Left ventricle myocardium inferior (tissue), 1 donor: Measurements from ENCODE around the gene PLA2G12A. TPM values are rescaled to one million over a fixed set of nuclear protein-coding genes. Genes with fewer than 3 reads are reported as not detected.

Source experiments
- DNase-seq: peaks from one replicate; pipeline ENCODE4 v3.0.0-alpha.2; 2020
- H3K27ac ChIP-seq: fragments of 200-600 bp; replicated peaks from 2 replicates; pipeline ENCODE4 v1.8.0; 2021
- H3K27me3 ChIP-seq: fragments of 200-600 bp; 2 replicates; pipeline ENCODE4 v1.8.0; 2021; ENCODE audit warnings: low read depth
- H3K36me3 ChIP-seq: fragments of 200-600 bp; 2 replicates; pipeline ENCODE4 v1.8.0; 2021
- H3K4me1 ChIP-seq: fragments of 200-600 bp; 2 replicates; pipeline ENCODE4 v1.8.0; 2021
- H3K4me3 ChIP-seq: fragments of 200-600 bp; 2 replicates; pipeline ENCODE4 v1.8.0; 2021; ENCODE audit warnings: mild to moderate bottlenecking, moderate library complexity
- H3K9me3 ChIP-seq: fragments of 200-600 bp; replicated peaks from 2 replicates; pipeline ENCODE4 v1.8.0; 2021
- intact Hi-C: fragments of 100-400 bp; cut with micrococcal nuclease; formaldehyde crosslinking; loops from one replicate; pipeline ENCODE4 v1.11.0; 2022
- total RNA-seq: library from RNA; stranded (reverse); fragmentation: NEBNext Ultra II Directional; extraction: Animal tissue kit (Norgen Biotek cat#: 25700); gene quantifications from one replicate; pipeline ENCODE4 v1.2.1, GENCODE V29; 2021
- TF ChIP-seq, protein P1 (sequence below): fragments of 200-600 bp; IDR thresholded peaks from 2 replicates; pipeline ENCODE4 v1.8.0; 2021; ENCODE audit warnings: antibody characterized with exemption, mild to moderate bottlenecking, borderline replicate concordance
- donor health status: DM: no; HTN: yes; CAD: no; lungs with severe emphysema.

Gene PLA2G12A
- total RNA-seq, 1 donor from 2014 or later = 64.7 TPM

DNA sequence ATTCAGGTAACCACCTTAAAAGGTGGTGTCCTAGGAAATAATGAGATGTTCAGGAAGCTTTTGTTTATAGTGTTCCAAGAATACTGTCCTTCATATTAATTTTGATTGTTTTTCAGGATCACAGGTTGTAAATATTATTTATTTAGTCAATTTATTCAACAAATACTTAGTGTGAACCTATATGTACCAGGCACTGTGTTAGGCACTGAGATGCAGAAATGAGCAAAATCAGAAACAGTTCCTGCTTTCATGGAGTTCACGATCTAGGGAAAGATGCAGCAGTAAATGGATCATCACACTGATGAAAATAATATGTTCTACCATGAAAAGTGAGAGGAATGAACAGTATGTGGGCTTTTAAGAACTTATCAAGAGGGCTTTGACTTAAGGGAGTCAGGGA, 18.2 kb upstream of the PLA2G12A start:
- intact Hi-C loops = no loop called here
- no peaks in the 10 kb centered on the region for H3K36me3 ChIP-seq
- H3K27ac ChIP-seq = no peak overlapping the region
- H3K4me3 ChIP-seq = no peak overlapping the region
- no peaks in the 10 kb centered on the region for H3K27me3 ChIP-seq
- no peak for DNase-seq
- no peaks in the 10 kb centered on the region for H3K9me3 ChIP-seq
- TF ChIP-seq, protein P1, sequence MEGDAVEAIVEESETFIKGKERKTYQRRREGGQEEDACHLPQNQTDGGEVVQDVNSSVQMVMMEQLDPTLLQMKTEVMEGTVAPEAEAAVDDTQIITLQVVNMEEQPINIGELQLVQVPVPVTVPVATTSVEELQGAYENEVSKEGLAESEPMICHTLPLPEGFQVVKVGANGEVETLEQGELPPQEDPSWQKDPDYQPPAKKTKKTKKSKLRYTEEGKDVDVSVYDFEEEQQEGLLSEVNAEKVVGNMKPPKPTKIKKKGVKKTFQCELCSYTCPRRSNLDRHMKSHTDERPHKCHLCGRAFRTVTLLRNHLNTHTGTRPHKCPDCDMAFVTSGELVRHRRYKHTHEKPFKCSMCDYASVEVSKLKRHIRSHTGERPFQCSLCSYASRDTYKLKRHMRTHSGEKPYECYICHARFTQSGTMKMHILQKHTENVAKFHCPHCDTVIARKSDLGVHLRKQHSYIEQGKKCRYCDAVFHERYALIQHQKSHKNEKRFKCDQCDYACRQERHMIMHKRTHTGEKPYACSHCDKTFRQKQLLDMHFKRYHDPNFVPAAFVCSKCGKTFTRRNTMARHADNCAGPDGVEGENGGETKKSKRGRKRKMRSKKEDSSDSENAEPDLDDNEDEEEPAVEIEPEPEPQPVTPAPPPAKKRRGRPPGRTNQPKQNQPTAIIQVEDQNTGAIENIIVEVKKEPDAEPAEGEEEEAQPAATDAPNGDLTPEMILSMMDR = no peak
- H3K4me1 ChIP-seq = no peaks in the 10 kb centered on the region

DNA sequence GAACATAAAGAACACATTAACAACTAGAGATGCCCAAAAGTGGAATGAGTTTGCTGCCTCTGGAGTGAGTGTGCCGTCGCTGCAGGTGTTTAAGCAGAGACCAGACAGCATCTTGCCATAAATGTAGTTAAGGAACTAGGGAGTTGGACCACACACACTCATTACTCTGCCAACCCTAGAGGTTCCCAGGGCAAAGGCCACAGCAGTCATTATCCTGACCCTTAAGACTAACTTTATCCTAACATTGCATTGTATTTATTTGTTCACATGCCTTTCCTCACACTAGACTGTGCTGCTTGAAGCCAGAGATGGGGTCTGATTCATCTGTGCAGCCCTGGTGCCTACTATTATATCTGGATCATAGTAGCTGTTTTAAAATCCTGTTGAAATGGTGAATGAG, 16.9 kb upstream of the PLA2G12A start:
- H3K9me3 ChIP-seq = no peaks in the 10 kb centered on the region
- H3K4me1 ChIP-seq = no peaks in the 10 kb centered on the region
- intact Hi-C loops = no loop called here
- H3K27ac ChIP-seq = no peak overlapping the region
- no peak for DNase-seq
- H3K4me3 ChIP-seq = no peak overlapping the region
- no peaks in the 10 kb centered on the region for H3K27me3 ChIP-seq
- peaks cover 5% of the 10 kb centered on the region for H3K36me3 ChIP-seq
- TF ChIP-seq, protein P1 = no peak

DNA sequence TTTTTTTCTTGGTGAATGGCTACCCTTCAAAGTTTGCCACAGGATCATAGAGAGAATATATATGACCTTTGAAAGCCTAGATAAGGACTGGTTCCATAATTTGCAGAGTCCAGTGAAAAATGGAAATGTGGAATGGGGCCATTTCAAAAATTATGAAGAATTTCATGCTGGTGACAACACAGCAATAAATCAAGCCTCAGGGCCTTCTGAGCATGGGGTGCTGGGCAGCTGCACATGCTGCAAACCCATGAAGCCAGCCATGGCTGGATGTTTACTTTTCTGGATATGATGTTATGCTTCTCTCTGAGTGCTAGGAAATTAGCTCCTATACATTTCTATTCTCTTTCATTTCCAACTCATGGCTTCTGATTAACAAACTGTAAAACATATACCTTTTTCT, 16.0 kb upstream of the PLA2G12A start:
- no peak for DNase-seq
- Histone ChIP-seq H3K4me1 (no peaks in the 10 kb centered on the region), H3K4me3 (no peak overlapping the region), H3K27me3 (no peaks in the 10 kb centered on the region), H3K27ac (no peak overlapping the region), H3K9me3 (no peaks in the 10 kb centered on the region), H3K36me3 (peaks cover 6% of the 10 kb centered on the region)
- TF ChIP-seq, protein P1 = no peak
- intact Hi-C loops = no loop called here

DNA sequence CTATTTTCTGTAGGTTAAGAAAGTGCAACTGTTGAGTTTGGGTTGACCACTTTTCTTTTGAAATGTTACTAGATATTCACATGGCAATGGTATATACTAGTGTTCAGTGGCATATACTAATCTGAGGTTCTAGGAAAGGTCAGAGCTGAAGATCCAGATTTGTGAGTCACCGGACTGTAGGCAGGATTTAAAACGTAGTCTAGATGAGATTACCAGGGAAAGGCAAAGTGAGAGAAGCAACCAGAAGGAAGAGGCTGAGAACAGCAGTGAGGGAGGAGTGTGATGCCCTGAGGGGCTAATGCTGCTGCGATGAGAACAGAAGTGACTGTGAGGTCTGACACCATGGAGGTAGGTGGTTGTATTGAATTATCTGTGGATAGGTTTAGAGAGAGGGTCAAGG, 9.7 kb upstream of the PLA2G12A start:
- TF ChIP-seq, protein P1 = no peak
- Histone ChIP-seq H3K36me3 (peaks cover 6% of the 10 kb centered on the region), H3K27me3 (no peaks in the 10 kb centered on the region), H3K4me3 (no peak overlapping the region), H3K9me3 (no peaks in the 10 kb centered on the region), H3K27ac (no peak overlapping the region), H3K4me1 (no peaks in the 10 kb centered on the region)
- intact Hi-C loops = no loop called here
- DNase-seq = no peak

DNA sequence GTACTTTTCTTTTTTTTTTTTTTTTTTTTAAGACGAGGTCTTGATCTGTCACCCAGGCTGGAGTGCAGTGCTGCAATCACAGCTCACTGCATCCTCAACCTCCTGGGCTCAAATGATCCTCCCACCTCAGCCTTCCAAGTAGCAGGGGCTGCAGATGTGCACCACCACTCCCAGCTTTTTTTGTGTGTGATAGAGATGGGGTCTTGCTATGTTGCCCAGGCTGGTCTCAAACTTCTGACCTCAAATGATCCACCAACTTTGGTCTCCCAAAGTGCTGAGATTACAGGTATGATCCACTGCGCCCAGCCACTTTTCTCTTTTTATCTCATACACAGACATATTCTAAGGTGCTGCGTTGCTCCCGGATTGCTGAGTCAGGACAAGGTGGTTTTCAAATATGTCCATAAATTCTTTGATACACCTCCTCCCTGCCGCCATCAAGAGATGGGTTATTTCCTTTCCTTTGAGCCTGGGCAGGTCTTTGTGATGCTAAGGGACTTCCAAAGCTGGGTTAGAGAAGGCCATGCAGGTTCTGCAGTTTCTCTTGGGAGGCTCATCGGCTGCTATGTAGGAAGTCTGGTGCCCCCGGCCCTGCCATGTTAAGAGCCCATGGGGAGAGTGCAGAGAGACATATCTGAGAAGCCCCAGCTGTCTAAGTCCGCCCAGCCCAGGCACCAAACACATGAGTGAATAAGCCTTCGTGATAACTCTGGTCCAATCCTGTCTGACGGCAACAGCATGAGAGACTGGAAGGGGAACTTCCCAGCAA, 8.4 kb upstream of the PLA2G12A start:
- no peak overlapping the region for H3K27ac ChIP-seq
- no peak for DNase-seq
- no peak overlapping the region for H3K4me3 ChIP-seq
- TF ChIP-seq, protein P1 = no peak
- no peaks in the 10 kb centered on the region for H3K9me3 ChIP-seq
- intact Hi-C loops = no loop called here
- H3K4me1 ChIP-seq = no peaks in the 10 kb centered on the region
- H3K27me3 ChIP-seq = no peaks in the 10 kb centered on the region
- H3K36me3 ChIP-seq = peaks cover 6% of the 10 kb centered on the region
